Left forelimb (tissue), 1 donor: ENCODE data around the gene TST.

Experiments
- DNase-seq: peaks from one replicate; pipeline ENCODE4 v3.0.0-alpha.2; 2018; ENCODE audit warnings: low spot score

The TST gene

GRCh38 chr22:37032134-37032534 lies 12.9 kb upstream of the TST start:
- no peak for DNase-seq

GRCh38 chr22:37030560-37031281 lies 11.5 kb upstream of the TST start:
- DNase-seq = no peak

GRCh38 chr22:37028692-37029674 lies 9.7 kb upstream of the TST start:
- no peak for DNase-seq

DNA sequence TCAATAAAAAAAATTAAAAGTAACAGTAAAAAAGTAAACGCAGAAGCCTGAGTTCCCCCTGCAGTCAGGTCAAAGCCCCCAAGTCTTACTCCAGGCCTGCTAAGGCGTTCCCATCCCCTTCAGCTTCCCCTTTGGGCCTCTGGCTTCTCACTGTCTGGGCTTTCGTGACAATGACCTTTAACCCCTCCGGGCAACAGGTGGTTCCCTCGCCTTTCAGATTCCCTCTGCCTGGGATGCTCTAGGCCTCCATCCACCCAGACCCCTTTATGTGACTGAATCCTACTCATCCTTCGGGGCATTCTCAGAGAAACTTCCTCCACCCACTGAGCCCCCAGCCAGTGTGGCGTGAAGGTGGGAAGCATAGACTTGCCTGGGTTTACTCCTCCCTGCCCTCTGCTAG lies 8.3 kb upstream of the TST start:
- no peak for DNase-seq

DNA sequence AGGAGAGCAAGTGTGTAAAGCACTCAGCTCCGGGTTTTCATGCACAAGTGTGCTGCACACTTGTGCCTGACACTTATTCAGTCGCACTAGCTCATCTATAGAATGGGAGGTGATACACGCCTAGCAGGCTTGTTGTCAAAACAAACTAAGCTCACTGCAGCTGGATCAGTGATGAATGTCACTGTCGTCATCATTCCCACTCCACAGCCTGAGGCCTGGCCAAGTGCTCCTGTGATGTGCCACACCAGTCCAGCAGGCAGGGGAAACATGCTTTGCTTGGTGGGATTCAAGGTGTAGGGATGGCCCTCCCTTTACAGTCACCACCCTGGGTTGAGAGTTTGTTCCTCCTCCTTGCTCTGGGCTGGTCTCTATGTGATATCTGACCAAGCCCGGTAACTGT lies 7.1 kb upstream of the TST start:
- DNase-seq = no peak

DNA sequence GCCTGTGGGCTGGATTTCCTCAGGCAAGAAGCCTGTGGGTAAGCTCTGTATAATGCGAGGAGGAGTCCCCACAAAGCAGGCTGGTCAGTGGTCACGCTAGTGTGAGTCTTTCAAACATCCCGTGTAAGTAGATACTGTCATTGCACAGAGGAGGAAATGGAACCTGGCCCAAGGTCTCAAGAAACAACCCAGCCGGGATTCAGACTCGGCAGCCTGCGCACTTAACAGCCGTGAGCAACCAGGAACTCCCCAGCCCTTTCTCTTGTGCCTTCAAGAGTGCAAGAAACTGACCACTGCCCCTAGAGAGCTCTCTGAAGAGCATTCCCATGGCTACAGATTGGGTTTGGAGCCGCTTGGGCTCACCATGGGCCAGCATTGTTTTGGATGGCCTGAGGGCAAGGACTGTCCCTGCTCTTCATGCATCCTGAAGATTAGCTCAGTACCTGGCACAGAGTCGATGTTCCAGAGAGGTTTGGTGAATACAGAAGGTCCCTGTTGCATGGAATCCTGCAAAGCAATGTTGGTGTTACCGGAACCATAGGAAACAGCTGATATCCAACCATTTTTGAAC lies 6.3 kb upstream of the TST start:
- no peak for DNase-seq

- DNase-seq = no peak
These were observed 5.3 kb upstream of the TST start for GRCh38 chr22:37024339-37025157.

- no peak for DNase-seq
These were observed 4.6 kb upstream of the TST start for GRCh38 chr22:37023743-37024338.

GRCh38 chr22:37022483-37023337 lies 3.5 kb upstream of the TST start:
- DNase-seq = no peak

GRCh38 chr22:37021710-37022482 lies 2.6 kb upstream of the TST start:
- no peak for DNase-seq

DNA sequence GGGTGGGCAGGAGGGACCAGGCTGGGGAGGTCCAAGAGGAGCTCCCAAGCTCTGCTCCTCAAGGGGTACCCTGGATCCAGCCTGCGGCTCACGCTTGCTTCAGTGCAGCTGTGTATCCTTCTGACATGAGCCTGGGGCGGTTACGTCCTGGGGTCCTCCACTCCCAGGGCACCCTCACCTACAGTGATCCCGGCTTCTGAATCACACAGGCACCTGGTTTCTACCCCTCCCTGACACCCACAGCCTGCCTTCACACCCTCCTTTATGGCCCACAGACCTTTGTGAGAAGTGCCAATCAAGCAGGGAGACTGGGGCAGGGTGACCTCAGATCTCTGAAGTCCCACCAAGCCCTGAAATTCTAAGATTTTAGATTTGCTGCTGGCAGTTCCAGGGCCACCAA lies 1.8 kb upstream of the TST start:
- DNase-seq = no peak

DNA sequence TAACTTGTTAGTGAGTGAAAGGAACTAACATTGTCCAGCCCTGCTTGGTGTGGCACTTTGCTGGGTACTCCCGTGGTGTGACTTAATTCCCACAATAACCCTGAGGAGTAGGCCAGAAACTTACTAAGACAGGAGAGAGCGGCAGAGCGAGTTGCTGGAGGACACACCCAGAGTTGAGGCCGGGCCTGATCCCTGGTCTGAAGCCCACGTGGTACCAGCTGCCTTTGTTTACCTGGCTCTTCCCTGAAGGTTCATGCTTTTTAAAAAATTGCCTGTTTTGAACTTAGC lies 889 bp upstream of the TST start:
- no peak for DNase-seq

DNA sequence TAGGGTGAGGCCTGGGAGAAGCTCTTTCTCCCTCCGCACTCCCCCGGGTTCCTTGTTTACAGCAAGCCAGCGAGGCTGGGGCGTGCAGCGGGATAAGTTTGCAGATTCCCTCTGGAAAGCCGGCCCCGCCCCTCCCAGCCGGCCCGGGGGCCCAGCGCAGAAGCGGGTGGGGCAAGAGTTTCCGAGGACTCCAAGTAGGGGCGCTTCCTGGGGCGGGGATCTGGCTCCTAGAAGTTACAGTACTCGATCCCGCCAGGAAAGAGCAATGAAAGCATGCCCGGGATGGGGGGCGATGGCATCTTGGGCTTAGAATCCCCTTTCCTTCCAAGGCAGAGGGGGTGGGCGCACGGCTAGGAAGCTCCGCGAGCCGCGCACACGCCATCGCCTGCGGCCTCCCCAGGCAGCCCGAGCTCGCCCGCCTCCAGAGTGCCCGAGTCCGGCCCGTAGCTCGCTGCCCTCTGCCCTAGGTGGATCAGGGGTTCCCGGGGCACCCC lies 385 bp downstream of the TST start:
- DNase-seq = peak; percentile 84

DNA sequence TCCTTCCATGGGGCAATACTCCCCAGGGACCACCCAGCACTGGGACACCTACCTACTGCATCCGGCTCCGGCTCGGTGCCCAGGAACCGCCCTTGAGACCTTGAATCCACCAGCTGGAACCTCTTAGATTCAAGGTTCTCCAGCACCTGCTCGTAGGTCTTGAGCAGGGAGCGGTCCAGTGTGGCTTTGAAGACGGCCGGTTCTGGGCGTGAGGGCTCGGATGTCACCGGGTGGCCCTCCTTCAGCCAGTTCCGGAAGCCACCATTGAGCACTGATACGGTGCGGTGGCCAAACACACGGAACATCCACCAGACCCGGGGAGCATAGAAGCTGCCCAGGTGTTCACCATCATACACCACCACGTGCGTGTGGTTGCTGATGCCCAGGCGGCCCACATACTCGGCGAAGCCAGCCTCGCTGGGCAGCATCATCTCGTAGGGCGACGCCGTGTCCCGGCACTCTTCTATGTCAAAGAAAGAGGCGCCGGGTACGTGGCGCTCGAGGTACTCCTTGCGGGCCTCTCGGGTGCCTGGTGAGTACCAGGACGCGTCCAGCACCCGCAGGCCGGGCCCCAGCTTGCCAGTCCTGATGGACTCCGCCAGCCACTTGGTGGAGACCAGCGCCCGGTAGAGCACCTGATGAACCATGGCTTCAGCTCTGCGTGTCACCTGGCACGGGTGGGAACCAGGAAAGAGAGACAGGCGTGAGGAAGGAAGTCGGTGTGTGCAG lies 997 bp downstream of the TST start:
- DNase-seq = no peak

DNA sequence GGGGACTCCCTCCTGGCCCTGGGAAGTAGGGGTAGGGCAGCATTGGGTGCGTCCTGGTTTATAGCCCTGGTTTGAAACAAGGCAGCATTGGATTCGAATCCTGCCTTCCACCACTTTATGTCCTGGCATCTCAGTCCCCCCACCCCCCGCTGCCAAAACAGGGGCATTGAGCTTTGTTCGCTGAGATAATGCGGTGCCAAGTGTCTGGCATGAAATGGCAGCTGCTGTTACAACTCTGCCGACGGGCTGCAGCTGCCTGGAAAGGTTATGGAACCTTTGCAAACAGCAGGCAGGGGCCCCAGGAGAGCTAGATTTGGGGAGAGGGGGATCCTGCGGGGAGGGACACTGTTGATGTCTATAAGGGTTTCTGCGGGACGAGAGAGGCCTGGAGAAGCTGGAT lies 1.9 kb downstream of the TST start:
- no peak for DNase-seq

DNA sequence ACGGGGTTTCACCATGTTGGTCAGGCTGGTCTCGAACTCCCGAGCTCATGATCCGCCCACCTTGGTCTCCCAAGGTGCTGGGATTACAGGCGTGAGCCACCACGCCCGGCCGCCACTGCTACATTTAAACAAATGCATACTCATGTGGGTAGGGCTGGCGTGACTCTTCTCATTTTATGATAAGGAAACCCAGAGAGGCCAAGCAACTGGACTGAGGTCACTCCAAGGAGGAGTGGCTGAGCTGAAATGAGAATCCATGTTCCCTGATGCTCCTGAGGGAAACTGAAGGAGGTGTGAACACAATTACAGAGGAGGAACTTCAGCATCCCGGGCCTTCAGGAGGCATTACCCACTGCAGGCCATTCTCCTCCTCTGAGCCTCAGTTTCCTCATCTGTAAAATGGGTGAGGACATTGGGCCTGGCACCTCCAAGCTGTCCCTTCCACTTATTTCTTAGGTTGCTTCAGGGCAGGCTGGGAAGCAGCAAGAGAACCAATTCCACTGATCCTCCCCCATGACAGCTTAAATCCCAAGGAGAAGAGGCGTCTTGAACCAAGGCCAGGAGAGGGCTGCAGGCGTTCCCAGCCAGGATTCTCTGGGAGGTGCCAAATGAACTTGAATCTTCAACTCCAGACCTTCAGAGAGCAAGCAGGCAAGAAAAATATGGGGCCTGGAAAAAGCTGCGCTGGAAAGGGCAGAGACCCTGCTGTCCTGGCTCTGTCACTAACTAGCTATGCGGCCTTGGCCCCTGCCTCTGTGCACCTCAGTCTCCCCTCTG lies 2.9 kb downstream of the TST start:
- no peak for DNase-seq

DNA sequence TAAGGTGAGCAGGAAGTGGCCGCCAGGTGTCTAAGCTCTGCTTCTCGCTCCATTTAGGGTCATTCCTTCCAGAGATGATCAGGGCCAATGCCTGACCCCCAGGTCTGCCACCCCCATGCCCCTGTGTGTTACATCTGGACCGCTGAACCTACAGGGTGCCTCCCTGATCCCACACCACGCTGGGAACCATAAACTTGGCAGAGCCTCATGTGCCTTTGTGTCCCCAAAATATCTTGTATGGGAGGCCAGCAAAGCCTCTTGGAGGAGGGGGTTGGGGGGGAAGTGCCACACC lies 3.7 kb downstream of the TST start:
- DNase-seq = no peak

DNA sequence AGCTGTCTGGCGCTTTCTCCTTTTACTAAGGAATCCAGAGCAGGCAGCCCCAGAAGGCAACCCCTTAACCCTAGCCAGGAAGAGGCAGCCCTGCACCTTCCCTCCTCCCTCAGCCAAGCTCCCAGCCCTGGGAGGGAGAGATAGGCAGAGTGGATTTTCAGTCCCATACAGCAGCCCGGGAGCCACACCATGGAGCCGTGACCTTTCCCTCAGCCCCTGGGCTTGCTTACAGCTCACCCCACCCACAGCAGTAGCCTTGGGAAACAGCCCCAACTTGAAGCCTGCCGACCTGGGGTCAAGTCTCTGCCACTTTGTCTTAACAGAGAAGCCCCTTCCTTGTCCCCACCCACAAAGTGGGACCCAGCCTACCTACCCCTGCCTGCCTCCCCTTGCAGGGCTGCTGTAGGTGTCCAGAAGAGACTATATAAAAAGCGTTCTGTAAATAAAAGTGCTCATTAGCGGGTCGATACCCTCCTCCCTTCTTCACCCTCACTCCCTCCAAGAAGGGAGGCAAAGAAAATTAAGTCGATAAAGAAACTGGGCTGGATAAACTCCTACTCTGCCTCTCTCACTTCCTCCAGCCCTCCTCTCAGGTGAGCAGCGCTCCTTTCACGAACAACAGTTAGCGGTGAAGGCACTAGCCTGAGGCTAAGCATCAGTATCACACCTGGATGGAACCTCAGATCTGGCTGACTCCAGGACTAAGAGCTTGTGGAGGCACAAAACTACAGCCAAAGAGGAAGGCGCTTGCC lies 4.2 kb downstream of the TST start:
- DNase-seq = no peak
